ENCODE data around the gene LZTS2.

LZTS2 gene

DNA sequence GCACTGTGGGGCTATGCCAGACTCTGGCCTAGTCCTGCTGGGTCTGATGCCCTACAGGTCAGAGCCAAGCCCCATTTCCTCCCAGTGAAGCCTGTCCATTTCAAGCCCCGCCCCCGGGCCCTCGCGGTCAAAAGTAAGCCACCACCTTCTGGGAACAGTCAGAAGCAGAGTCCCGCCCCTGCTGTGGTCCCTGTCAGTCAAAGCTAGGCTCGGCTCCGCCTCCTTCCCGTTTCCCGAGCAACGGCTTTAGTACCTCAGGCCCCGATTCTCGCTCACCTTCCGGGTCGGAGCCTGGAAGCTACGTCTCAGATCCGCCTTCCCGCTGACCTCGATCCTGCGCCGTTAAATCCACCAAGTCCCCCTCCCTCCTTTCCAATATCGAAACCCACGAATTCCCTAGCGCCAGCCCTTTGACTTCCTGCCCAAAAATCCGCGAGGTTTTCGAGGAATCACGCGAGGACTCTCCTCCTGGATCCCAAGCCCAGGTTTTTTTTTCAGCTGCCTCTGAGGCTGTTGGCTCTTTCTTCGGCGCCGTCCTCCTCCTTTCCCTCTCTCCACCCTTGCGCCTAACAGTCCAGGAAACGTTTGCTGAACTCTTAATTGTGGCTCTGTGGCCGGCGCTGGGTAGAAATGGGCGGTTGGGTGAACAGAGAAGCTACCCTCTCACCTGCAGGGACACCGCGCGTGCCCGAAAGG is 43.2 kb downstream of the LZTS2 start:
- Histone ChIP-seq H3K4me3 (peak overlapping the region; percentile 28 to 55 (median 40)), H3K27ac (peak overlapping the region; percentile 14 to 93 (median 82))

DNA sequence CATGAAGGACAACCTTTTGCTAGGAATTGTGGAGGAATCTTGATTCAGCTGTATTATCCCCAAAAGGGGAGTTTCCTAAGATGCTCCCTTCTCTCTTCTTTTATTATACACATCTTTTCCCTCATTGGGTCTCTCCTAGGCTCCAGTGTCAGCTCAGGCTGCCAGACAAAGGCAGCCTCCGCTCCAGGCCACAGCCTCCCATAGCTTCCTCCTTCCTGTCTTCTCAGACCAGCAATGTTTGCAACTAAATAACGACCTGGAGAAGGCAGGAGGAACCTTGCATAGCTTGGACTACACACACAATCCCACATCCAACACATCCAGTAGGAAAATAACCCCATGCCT is 43.7 kb downstream of the LZTS2 start:
- peak overlapping the region; percentile 28 to 55 (median 40) for H3K4me3 ChIP-seq
- H3K27ac ChIP-seq: peak overlapping the region; percentile 14 to 93 (median 82)

DNA sequence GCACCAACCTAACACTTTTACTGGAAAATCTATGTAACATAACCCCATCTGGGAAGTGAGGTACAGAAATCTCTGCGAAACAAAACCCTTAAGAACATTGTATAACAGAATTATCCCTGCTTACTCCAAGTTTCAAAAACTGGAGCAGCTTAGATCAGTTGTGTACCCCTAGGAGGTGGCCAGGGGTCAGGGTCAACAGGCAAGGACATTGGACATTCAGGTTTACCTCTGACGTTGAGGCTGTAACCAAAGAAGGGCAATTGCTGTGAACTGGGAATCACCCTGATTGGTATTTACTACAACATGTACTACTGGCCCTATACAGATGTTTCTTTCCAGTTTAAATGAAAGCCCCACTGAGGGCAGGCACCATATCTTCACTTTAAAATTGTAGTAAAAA is 44.5 kb downstream of the LZTS2 start:
- no peak overlapping the region for H3K27ac ChIP-seq
- no peak overlapping the region for H3K4me3 ChIP-seq

DNA sequence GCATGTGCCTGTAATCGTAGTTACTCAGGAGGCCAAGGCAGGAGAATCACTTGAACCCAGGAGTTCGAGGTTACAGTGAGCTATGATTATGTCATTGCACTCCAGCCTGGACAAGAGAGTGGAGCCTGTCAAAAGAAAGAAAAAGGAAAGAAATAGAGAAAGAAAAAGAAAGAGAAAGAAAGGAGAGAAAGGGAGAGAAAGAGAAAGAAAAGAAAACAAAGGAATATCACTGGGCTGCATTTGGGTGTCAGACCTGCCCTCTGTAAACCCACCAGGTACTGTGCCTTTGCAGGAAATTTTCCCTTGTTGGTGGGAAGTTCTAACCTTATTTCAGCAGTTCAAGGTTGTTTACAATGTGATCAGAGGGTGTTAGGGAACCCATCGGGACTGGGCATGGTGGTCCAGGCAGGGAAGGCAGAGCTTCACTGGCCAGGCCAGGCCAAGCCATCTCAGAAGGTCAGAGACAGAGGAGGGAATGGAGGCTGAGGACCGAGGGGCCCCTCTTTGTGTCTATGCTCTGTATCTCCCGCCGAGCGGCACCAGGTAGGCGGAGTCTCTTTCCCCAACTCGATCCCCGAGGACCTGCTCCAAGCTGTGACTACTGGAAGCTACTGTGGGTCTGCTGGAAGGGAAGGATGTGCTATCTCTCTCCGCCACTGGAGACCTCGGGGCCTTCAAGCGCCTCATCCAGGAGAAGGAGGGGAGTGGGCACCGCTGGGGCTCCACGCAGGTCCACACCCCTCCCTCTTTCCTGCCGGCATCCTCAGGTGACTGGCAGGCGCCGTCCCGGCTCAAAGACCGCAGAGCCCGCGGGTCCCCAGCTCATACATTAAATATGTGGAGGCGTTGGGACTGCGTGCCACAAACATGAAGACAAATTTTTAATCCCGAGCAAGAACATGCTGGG is 47.0 kb downstream of the LZTS2 start:
- H3K4me3 ChIP-seq: no peak overlapping the region

DNA sequence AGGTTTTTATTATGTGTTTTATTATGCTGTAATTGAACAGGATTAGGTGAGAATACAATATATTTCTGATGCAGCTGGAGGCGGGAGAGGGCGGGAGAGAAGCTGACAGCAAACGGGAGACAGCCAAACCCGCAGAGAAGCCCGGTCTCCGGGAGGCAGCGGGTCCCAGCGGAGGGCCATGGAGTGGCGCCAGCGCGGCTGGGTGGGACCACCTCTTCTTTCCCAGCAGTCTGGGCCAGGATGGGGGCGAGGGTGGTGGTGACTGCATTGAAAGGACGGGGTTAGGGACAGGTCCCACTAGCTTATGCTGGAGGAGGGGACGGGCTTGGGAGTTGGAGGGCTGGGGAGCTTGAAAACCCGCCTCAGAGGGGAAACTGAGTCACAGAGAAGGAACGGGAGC is 47.7 kb downstream of the LZTS2 start:
- no peak overlapping the region for H3K4me3 ChIP-seq
- no peak overlapping the region for H3K27ac ChIP-seq

More for the DNA sequence above, 47.0 kb downstream of the LZTS2 start:
- no peak overlapping the region for H3K27ac ChIP-seq

DNA sequence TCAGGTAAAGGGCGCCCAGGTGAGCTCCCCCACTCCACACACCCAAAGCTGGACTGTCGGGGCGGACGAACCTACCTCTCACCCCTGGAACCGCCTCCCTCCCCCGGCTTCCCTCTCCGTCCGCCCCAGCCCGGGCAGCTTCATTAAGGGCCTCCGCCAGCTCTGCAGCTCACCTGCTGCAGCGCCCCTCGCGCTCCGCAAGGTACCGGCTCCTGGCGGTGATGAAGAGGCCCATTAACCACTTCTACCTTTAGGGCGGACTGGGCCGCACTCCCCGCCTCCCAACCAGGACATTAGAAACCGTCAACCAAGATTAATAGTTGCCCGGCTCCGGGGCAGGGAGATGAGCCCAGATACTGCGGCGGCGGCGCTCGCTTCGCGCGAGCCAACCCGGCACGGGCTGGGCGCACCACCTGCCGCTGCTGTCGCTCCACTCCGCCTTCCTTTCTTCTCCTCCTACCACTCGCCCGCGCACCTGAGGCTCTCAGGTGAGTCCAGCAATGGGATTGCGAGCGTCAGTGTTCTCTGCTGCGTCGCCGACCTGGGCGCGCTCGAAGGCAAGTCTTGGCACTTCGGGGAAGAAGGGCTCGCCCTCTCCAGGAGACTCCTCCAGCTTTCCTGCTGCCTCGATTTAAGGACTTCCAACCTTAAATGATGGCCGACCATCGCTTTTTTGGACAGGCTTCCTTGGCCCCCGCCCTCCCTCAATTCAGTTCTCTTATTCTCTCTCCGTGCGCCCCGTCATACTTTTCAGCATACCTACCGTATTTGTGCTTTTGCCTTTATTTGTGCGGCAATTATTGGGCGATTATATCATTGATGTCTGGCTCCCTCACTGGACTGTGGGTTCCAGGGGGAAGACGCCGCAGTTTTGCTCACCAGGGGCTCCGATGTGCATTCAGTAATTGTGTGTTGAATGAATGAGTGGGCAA is 48.6 kb downstream of the LZTS2 start:
- Histone ChIP-seq H3K27ac (no peak overlapping the region), H3K4me3 (no peak overlapping the region)

DNA sequence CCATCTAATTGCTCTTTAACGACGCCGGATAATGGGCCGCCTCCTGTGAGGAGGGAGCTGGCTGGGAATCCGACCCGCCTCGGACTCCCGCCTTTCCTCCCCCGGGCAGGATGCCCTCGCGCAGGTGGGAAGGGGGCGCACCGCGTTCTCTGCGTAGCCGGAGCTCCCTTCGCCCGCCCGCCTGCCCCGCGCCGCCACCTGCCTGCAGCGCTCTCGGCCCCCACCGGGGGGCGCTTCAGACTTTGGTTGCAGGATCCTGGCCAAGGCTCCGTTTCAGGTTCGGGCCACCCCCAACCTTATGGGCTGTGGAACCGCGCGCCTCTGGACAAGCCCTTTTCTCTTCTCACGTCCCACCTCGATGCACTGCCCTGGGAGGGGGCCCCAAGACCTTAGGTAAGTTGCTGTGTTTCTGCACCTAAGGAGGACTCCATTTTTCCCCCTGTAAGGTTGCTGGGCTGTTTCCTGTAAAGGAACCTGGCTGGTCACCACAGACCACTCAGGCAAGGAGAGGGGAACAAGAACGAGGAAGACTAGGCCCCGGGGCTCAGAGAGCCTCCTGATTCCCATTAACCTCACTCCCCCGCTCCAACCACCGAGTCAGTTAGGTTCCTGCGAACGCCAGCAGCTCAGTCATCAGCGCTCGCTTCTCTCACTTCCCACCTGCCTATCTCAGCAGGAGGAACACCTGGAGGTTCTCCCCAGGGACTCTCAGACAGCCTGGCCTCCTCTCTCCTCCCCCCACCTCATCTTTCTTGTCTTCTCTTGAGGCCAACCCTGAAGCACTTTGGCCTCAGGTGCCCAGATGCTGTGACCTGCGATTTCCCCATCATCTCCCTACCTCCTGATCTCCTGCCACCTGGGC is 50.8 kb downstream of the LZTS2 start:
- Histone ChIP-seq H3K4me3 (no peak overlapping the region), H3K27ac (no peak overlapping the region)

DNA sequence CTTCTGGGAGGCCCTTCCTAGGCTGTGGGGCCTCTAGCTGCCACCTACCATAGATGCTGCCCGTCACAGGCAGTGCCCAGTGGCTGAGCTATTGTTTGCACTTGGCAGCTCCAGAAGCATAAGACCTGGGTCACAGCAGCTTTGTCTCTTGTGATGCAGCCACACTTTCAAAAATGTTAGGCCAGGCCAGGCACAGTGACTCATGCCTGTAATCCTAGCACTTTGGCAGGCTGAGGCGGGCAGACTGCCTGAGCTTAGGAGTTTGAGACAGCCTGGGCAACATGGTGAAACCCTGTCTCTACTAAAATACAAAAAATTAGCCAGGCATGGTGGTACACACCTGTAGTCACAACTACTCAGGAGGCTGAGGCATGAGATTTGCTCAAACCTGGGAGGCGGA is 52.7 kb downstream of the LZTS2 start:
- Histone ChIP-seq H3K27ac (no peak overlapping the region), H3K4me3 (no peak overlapping the region)

DNA sequence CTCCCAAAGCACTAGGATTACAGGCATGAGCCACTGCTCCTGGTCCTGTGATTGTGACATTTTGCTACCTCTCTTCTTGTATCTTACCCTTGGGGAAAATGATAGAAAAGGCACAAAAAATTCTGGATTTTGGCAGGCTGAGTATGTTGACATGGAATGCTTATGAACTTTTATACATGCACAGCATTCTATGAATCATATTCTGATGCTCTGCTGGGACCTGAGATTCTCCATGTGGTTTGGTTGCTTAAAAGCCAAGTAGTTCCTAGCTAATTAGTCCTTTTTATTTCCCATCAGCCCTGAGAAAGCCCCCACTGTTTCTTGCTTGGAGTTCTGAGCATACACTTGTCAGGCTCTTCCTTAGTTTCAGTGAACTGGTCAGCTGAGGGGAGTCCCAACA is 53.9 kb downstream of the LZTS2 start:
- Histone ChIP-seq H3K4me3 (no peak overlapping the region), H3K27ac (no peak overlapping the region)

DNA sequence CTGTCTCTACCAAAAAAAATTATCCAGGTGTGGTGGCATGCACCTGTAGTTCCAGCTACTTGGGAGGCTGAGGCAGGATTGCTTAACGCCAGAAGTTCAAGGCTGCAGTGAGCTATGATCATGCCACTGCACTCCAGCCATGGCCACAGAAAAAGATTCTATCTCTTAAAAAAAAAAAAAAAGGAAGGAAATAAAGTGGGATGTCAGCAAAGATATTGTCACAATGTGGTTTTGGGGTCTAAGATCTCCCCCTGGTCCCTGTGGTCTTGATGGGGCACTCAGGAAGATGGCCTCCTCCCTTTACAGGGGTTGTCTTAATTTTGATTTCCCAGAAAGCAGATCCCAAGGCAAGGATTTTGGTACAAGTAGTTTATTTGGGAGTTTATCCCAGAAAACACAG is 54.7 kb downstream of the LZTS2 start:
- Histone ChIP-seq H3K4me3 (no peak overlapping the region), H3K27ac (no peak overlapping the region)

DNA sequence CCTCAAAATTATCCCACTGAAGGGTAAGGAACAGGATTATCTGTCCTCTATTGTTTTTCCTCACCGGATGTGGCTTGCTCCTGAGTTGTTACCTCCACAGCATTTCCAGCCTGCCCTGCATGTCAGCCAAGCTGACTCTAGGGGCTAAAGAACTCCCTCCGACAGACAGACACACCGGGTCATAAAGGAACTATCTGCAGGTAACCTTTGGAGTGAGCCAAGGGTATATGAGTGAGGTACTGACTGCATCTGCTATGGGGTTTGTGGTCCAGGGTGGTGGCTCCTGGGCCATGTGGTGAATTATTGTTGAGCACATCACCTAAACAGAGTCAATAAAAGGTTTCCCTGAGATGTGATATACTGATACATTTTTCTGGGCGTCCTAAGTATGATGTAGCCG is 55.3 kb downstream of the LZTS2 start:
- Histone ChIP-seq H3K27ac (no peak overlapping the region), H3K4me3 (no peak overlapping the region)

DNA sequence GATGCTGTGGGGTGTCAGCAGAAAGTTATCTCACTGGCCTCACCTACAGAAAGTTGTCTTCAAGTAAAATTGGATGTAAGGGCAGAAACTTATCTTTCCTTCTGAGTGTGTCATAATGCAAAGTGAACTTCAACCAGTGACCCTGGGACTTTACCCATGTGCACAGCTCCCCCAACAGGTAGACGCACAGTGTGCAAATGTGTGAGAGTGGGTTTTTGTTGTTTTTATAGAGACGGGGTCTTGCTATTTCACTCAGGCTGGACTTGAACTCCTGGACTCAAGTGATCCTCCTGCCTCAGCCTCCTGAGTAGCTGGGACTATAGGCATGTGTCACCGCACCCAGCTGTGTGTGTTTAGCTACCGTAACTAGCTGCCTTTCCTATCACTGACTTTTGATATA is 55.8 kb downstream of the LZTS2 start:
- H3K4me3 ChIP-seq: no peak overlapping the region
- no peak overlapping the region for H3K27ac ChIP-seq

DNA sequence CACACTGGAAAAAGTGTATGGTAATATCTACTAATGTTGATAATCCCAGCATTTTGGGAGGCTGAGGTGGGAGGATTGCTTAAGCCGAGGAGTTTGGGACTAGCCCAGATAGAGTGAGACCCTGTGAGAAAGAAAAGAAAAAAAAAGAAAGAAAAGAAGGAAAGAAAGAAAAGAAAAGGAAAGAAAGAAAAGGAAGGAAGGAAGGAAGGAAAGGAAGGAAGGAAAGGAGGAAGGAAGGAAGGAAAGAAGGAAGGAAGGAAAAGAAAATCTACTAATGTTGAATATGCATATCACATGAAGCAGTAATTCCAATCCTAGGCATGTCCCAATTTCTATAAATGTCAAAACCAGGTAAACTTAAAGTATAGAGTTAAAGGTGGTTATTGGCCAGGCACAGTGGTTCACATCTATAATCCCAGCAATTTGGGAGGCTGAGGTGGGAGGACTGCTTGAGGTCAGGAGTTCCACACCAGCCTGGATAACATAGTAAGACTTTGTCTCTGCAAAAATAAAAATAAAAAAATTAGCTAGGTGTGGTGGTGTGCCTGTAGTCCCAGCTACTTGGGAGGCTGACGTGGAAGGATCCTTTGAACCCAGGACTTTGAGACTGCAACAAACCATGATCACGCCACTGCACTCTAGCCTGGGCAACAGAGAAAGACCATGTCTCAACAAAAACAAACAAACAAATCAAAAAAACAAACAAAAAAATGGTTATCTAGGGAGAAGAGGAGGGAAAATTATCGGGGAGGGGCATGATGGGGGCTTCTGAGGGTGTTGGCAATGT is 57.0 kb downstream of the LZTS2 start:
- Histone ChIP-seq H3K4me3 (no peak overlapping the region), H3K27ac (no peak overlapping the region)

Measured in skin epidermis (tissue), 12 donors.